GM20000 (cell line): ENCODE results near the gene FMO1.
"Not testable (repeated sequence)": the region's sequence is repeated elsewhere in the genome, so short reads cannot be mapped to it uniquely, and the experiment has no call there.

ENCODE experiments used
- DNase-seq: peaks from one replicate; pipeline ENCODE4 v3.0.0; 2012; ENCODE audit warnings: low spot score
- TF ChIP-seq, protein P1 (sequence below): IDR thresholded peaks from 2 replicates; pipeline ENCODE4 v1.5.1; 2012; ENCODE audit warnings: mild to moderate bottlenecking, control low read depth; ENCODE audit errors: extremely low read depth, missing control alignments

The FMO1 gene

DNA sequence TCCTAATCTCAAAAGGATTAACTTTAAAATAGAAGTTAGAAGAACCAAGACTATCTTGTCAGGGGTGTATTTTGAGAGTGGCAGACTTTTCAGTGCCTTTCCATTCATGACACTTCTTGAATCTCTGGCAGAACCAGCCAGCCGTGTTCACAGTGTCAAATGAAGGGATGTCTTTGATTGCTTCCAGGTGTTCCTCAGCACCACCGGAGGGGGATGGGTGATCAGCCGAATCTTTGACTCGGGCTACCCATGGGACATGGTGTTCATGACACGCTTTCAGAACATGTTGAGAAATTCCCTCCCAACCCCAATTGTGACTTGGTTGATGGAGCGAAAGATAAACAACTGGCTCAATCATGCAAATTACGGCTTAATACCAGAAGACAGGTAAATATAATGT lies 32.3 kb downstream of the FMO1 start:
- no peak for DNase-seq
- TF ChIP-seq, protein P1, sequence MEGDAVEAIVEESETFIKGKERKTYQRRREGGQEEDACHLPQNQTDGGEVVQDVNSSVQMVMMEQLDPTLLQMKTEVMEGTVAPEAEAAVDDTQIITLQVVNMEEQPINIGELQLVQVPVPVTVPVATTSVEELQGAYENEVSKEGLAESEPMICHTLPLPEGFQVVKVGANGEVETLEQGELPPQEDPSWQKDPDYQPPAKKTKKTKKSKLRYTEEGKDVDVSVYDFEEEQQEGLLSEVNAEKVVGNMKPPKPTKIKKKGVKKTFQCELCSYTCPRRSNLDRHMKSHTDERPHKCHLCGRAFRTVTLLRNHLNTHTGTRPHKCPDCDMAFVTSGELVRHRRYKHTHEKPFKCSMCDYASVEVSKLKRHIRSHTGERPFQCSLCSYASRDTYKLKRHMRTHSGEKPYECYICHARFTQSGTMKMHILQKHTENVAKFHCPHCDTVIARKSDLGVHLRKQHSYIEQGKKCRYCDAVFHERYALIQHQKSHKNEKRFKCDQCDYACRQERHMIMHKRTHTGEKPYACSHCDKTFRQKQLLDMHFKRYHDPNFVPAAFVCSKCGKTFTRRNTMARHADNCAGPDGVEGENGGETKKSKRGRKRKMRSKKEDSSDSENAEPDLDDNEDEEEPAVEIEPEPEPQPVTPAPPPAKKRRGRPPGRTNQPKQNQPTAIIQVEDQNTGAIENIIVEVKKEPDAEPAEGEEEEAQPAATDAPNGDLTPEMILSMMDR = no peak

DNA sequence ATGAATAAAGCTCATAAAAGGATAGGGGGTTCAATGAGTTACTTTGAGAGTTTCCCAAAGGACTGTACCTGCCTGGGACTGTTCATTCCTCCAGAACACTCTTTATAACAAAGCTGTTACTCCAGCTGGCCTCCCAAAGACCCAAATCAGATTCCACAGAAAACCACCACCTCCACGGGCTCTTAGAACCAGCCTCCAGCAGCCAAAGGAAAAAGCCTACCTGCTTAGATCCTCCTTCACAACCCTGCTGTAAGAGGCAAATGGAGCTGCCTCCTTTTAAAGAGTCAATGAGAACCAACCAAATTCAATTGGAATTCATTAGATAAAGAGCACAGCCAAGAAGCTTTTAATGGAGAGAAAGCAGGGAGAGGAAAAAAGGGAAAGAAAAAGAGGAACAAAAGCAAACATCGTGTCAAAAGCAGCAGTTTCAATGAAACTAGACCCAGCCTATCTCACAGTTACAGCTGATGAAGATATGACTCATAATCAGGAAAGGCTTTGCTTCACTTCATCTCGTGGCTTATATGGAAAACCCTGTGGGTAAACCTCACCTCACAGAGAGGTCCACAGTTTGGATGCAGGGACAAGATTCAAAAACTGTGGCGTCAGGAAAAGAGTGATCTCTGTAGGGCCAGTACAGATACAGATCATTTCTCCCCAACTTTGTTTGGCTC lies 37.9 kb downstream of the FMO1 start:
- peak; percentile 9 for DNase-seq
- TF ChIP-seq, protein P1 = no peak

DNA sequence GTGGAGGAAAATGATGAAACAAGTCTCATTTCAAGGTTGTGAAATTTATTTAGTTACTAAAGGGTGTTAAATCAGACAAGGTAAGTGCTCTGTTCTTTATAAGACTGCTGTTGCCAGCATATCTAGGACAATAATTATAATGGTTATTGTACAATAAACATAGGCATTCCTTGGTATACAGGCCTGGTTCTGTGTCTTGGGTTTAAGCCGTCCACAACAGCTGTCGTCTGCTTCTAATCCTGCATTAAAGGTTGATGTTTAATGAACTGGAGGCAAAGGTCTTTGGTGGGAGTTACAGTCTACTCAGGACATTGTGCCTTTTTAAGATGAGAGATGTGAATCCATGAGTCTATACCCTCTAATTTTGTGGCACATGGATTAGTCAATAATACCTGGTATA lies 42.3 kb downstream of the FMO1 start:
- TF ChIP-seq, protein P1 = no peak
- no peak for DNase-seq

DNA sequence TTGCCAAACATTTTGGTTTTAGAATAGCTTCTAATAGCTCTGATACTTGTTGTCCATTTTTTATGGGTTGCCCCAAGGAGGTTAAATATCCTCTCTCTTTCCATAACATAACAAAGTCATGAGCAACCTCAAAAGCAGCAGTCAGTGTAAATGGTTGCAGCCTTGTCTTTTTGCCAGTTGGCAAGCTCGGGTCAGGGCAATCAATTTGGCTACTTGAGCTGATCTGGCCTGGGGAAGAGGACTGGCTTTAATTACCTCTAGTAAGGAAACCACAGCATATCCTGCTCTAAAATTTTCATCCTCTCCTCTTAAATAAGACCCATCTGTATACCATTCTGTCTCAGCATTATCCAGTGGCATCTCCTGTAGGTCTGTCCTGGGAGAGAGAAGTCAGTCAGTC lies 44.5 kb downstream of the FMO1 start:
- TF ChIP-seq, protein P1 = no peak
- DNase-seq = no peak

DNA sequence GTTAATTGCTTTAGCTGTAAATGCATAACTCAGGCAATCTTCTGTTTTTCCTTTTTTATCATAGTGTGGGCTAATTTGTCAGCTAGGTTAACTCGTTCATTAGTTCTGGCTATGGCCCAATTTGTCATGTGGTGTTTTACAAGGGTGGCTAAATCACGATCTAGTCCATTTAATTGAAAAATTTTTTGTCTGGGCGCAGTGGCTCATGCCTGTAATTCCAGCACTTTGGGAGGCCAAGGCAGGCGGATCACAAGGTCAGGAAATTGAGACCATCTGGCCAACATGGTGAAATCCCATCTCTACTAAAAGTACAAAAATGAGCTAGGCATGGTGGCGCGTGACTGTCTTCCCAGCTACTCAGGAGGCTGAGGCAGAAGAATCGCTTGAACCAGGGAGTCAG lies 47.1 kb downstream of the FMO1 start:
- DNase-seq = not testable (repeated sequence)

DNA sequence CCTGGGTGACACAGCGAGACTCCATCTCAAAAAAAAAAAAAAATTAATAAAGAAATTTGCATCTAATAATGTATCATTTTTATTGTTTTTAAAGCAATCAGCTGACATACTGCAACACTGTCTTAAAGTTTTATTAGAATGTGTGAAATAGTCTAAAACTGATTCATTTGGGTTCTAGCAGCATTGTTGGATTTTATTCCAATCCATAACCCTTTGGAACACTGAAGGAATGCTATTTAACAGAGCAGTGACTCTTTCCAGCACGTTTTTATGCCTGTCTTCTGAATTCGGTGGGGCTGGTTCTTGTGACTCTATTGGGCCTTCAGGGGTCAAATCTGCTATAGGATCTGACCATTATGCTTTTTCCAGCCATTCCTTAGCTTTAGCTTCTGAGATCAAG lies 47.5 kb downstream of the FMO1 start:
- TF ChIP-seq, protein P1 = no peak
- DNase-seq = no peak

DNA sequence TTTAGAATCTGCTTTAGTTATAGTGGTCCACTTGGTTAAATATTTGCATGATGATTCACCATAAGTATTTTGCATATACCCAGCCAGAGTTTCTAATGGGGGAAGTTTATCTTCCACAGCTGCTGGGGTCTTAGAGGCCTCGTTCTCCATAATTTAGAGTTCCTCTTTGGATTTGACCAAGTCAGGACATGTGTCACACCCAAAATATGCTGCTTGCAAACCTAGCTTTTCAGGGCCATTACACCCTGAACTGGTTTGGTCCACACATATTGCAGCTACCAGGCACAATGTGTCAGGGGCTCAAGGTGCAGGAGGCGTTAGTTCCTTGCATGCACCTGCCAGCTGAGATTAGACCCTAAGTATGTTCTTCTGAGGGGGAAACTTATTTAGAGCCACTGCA lies 48.6 kb downstream of the FMO1 start:
- DNase-seq = no peak
- TF ChIP-seq, protein P1 = no peak

DNA sequence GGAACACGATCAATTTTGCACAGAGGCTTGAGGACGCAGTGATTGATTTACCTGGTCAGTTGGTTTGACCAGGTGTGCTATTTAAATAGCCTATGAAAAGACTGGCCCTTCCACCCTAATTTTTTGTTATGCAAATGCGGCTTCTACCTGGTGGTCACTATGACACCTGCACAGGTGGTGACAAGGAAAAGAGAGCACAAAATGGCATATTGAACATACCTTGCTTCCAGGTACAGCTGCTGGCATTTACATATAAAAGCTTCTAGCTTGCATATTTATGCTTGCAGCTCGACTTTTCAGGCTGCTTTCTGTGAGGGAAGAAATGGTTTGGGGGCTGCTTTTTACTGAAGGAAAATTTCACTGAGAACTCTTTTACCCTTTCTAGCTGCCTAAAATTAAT lies 50.4 kb downstream of the FMO1 start:
- TF ChIP-seq, protein P1 = no peak
- DNase-seq = no peak
